HG02840 (cell line): ENCODE results near the gene FAM107B.

Source experiments
- ATAC-seq: cut with Tn5 transposase; IDR thresholded peaks from one replicate; pipeline ENCODE4 v1.9.1; 2021; ENCODE audit warnings: mild to moderate bottlenecking, moderate library complexity, moderate number of reproducible peaks; ENCODE audit not compliant: unreplicated experiment, low FRiP score

The FAM107B gene

GRCh38 chr10:14779001-14779651 lies 4.4 kb upstream of the FAM107B start:
- ATAC-seq, result no peak

- no peak for ATAC-seq
Observed at GRCh38 chr10:14776546-14776945, 1.8 kb upstream of the FAM107B start.

- no peak for ATAC-seq
Observed at GRCh38 chr10:14775656-14776055, 959 bp upstream of the FAM107B start.

GRCh38 chr10:14774214-14774580 lies 500 bp downstream of the FAM107B start:
- no peak for ATAC-seq

GRCh38 chr10:14773551-14774213 lies 1.0 kb downstream of the FAM107B start:
- ATAC-seq, result no peak

GRCh38 chr10:14772399-14772798 lies 2.3 kb downstream of the FAM107B start:
- no peak for ATAC-seq

- ATAC-seq, result no peak
Observed at GRCh38 chr10:14770927-14771326, 3.8 kb downstream of the FAM107B start.

- ATAC-seq, result no peak
Observed at GRCh38 chr10:14761372-14761771, 13.3 kb downstream of the FAM107B start.

GRCh38 chr10:14758994-14759664 lies 15.6 kb downstream of the FAM107B start:
- no peak for ATAC-seq

GRCh38 chr10:14758451-14758850 lies 16.2 kb downstream of the FAM107B start:
- ATAC-seq, result no peak

GRCh38 chr10:14757986-14758385 lies 16.7 kb downstream of the FAM107B start:
- ATAC-seq, result no peak

- no peak for ATAC-seq
Observed at GRCh38 chr10:14757394-14757793, 17.3 kb downstream of the FAM107B start.

GRCh38 chr10:14753441-14753840 lies 21.3 kb downstream of the FAM107B start:
- no peak for ATAC-seq

- no peak for ATAC-seq
Observed at GRCh38 chr10:14751921-14752320, 22.8 kb downstream of the FAM107B start.

GRCh38 chr10:14751014-14751896 lies 23.4 kb downstream of the FAM107B start:
- ATAC-seq, result no peak

- no peak for ATAC-seq
Observed at GRCh38 chr10:14749070-14749809, 25.5 kb downstream of the FAM107B start.

- no peak for ATAC-seq
Observed at GRCh38 chr10:14748441-14748840, 26.3 kb downstream of the FAM107B start.

GRCh38 chr10:14742815-14743214 lies 31.9 kb downstream of the FAM107B start:
- peak; percentile 73 for ATAC-seq

GRCh38 chr10:14742382-14742781 lies 32.3 kb downstream of the FAM107B start:
- no peak for ATAC-seq

- no peak for ATAC-seq
Observed at GRCh38 chr10:14740684-14741247, 33.9 kb downstream of the FAM107B start.
